LNCaP clone FGC (cell line): ENCODE data around the gene TRAF2.

Source experiments
- DNase-seq: peaks from one replicate; pipeline ENCODE4 v3.0.0-alpha.2; 2011; ENCODE audit warnings: low read depth
- H3K4me3 ChIP-seq: 2 replicates; pipeline ENCODE4 v1.5.1; 2011; ENCODE audit warnings: mild to moderate bottlenecking, low read depth, low read length, control low read depth
- CTCF ChIP-seq: IDR thresholded peaks from 2 replicates; pipeline ENCODE4 v1.5.1; 2012; ENCODE audit warnings: mild to moderate bottlenecking; ENCODE audit not compliant: control insufficient read depth, insufficient read depth; ENCODE audit errors: extremely low read depth

TRAF2 gene

GRCh38 chr9:136942112-136942880 lies 56.0 kb downstream of the TRAF2 start:
- no peak for TF ChIP-seq CTCF
- no peak overlapping the region; the same call in 1 of the 2 replicates for H3K4me3 ChIP-seq

GRCh38 chr9:136942881-136943230 lies 56.5 kb downstream of the TRAF2 start:
- no peak for DNase-seq
- H3K4me3 ChIP-seq, result peak overlapping the region; percentile 81
- no peak for TF ChIP-seq CTCF

More at GRCh38 chr9:136942112-136942880, 56.0 kb downstream of the TRAF2 start:
- DNase-seq, result no peak

- peak overlapping the region; percentile 81 for H3K4me3 ChIP-seq
- TF ChIP-seq CTCF, result 0 out of 2 replicates have a peak, but pooled peaks have one; percentile 12
- no peak for DNase-seq
Observed at GRCh38 chr9:136943291-136944211, 57.2 kb downstream of the TRAF2 start.

GRCh38 chr9:136944212-136944518 lies 57.8 kb downstream of the TRAF2 start:
- TF ChIP-seq CTCF, result peak; percentile 40
- DNase-seq, result no peak
- peak overlapping the region; percentile 81 for H3K4me3 ChIP-seq

GRCh38 chr9:136944519-136945332 lies 58.4 kb downstream of the TRAF2 start, which contains the start of the genes C8G and FBXW5:
Gene C8G, plus strand, starts transcription at chr9:136945243. Its CDS starts 78 bp downstream, at chr9:136945321.
Gene FBXW5, minus strand, starts transcription at chr9:136944738. Its CDS starts 655 bp downstream, at chr9:136944083.
- TF ChIP-seq CTCF, result peak; percentile 93
- H3K4me3 ChIP-seq, result peak within 1 kb of the TSS; percentile 81
- peak; percentile 54 for DNase-seq
